H9 (cell line): ENCODE results near the gene KCNMA1. TPM values are rescaled to one million over a fixed set of nuclear protein-coding genes. Genes with fewer than 3 reads are reported as not detected.

Experiments
- DNase-seq: peaks from one replicate; pipeline ENCODE4 v3.0.0-alpha.2; 2017
- H2AFZ ChIP-seq: one replicate; pipeline ENCODE4 v1.6.1; 2013; ENCODE audit warnings: mild to moderate bottlenecking, low read length, control low read depth, moderate library complexity
- H2AK5ac ChIP-seq: 2 replicates; pipeline ENCODE4 v1.6.1; 2013; ENCODE audit warnings: low read length, control low read depth, mixed read lengths; ENCODE audit not compliant: insufficient read length
- H2BK120ac ChIP-seq: one replicate; pipeline ENCODE4 v1.6.1; 2013; ENCODE audit warnings: low read depth, mild to moderate bottlenecking, low read length, control low read depth, inconsistent platforms; ENCODE audit not compliant: poor library complexity, severe bottlenecking
- H2BK12ac ChIP-seq: 2 replicates; pipeline ENCODE4 v1.6.1; 2013; ENCODE audit warnings: low read length, control low read depth, mixed read lengths, low read depth; ENCODE audit not compliant: insufficient read length
- H2BK15ac ChIP-seq: 2 replicates; pipeline ENCODE4 v1.6.1; 2013; ENCODE audit warnings: low read depth, low read length, control low read depth
- H2BK20ac ChIP-seq: one replicate; pipeline ENCODE4 v1.6.1; 2013; ENCODE audit warnings: low read depth, mild to moderate bottlenecking, low read length, control low read depth, inconsistent platforms; ENCODE audit not compliant: poor library complexity, severe bottlenecking
- H2BK5ac ChIP-seq: 2 replicates; pipeline ENCODE4 v1.6.1; 2013; ENCODE audit warnings: low read length, control low read depth, mixed read lengths; ENCODE audit not compliant: insufficient read length
- H3K14ac ChIP-seq: 2 replicates; pipeline ENCODE4 v1.6.1; 2013; ENCODE audit warnings: low read length, control low read depth; ENCODE audit not compliant: insufficient read depth
- H3K18ac ChIP-seq: 2 replicates; pipeline ENCODE4 v1.6.1; 2013; ENCODE audit warnings: low read depth, mild to moderate bottlenecking, mixed read lengths, low read length, control low read depth; ENCODE audit not compliant: insufficient read length
- H3K23ac ChIP-seq: 2 replicates; pipeline ENCODE4 v1.6.1; 2013; ENCODE audit warnings: low read length, control low read depth, mixed read lengths, low read depth; ENCODE audit not compliant: insufficient read length
- H3K23me2 ChIP-seq: 2 replicates; pipeline ENCODE4 v1.6.1; 2013; ENCODE audit warnings: low read depth, mild to moderate bottlenecking, mixed read lengths, low read length, control low read depth; ENCODE audit not compliant: insufficient read length, poor library complexity, severe bottlenecking
- H3K27ac ChIP-seq: 2 replicates; pipeline ENCODE4 v1.5.1; 2013; ENCODE audit warnings: low read length, control low read depth, mixed read lengths, low read depth; ENCODE audit not compliant: insufficient read length
- H3K27me3 ChIP-seq: 2 replicates; pipeline ENCODE4 v1.6.1; 2013; ENCODE audit warnings: low read length, control low read depth, inconsistent platforms; ENCODE audit not compliant: insufficient read depth
- H3K4ac ChIP-seq: 2 replicates; pipeline ENCODE4 v1.6.1; 2013; ENCODE audit warnings: low read depth, mild to moderate bottlenecking, control low read depth, inconsistent platforms, low read length, moderate library complexity
- H3K4me1 ChIP-seq: 2 replicates; pipeline ENCODE4 v1.6.1; 2013; ENCODE audit warnings: low read length, control low read depth, inconsistent platforms; ENCODE audit not compliant: insufficient read depth
- H3K4me2 ChIP-seq: 2 replicates; pipeline ENCODE4 v1.6.1; 2013; ENCODE audit warnings: low read length, control low read depth, mixed read lengths; ENCODE audit not compliant: insufficient read length, insufficient read depth
- H3K56ac ChIP-seq: 2 replicates; pipeline ENCODE4 v1.6.1; 2013; ENCODE audit warnings: low read depth, mild to moderate bottlenecking, mixed read lengths, low read length, control low read depth; ENCODE audit not compliant: insufficient read length
- H3K79me1 ChIP-seq: 2 replicates; pipeline ENCODE4 v1.6.1; 2013; ENCODE audit warnings: low read depth, mild to moderate bottlenecking, moderate library complexity, low read length, control low read depth, inconsistent platforms; ENCODE audit not compliant: insufficient read depth, poor library complexity, severe bottlenecking
- H3K79me2 ChIP-seq: 2 replicates; pipeline ENCODE4 v1.6.1; 2013; ENCODE audit warnings: low read length, control low read depth, inconsistent platforms; ENCODE audit not compliant: insufficient read depth
- H3K9ac ChIP-seq: 2 replicates; pipeline ENCODE4 v1.6.1; 2013; ENCODE audit warnings: low read length, control low read depth, mixed read lengths; ENCODE audit not compliant: insufficient read length; ENCODE audit errors: extremely low read depth
- H3K9me3 ChIP-seq: one replicate; pipeline ENCODE4 v1.6.1; 2013; ENCODE audit warnings: low read depth, low read length, inconsistent platforms; ENCODE audit not compliant: control insufficient read depth
- H3T11ph ChIP-seq: one replicate; pipeline ENCODE4 v1.6.1; 2013; ENCODE audit warnings: mild to moderate bottlenecking, low read length, control low read depth, inconsistent platforms
- H4K20me1 ChIP-seq: one replicate; pipeline ENCODE4 v1.6.1; 2013; ENCODE audit not compliant: control insufficient read depth, insufficient read length, insufficient read depth
- H4K5ac ChIP-seq: 2 replicates; pipeline ENCODE4 v1.6.1; 2013; ENCODE audit warnings: low read depth, mild to moderate bottlenecking, mixed read lengths, low read length, control low read depth; ENCODE audit not compliant: insufficient read length
- H4K8ac ChIP-seq: replicated peaks from 2 replicates; pipeline ENCODE4 v1.6.1; 2013; ENCODE audit warnings: low read length, control low read depth, mixed read lengths, low read depth; ENCODE audit not compliant: insufficient read length
- H4K91ac ChIP-seq: 2 replicates; pipeline ENCODE4 v1.6.1; 2013; ENCODE audit warnings: low read depth, mild to moderate bottlenecking, moderate library complexity, mixed read lengths, low read length, control low read depth; ENCODE audit not compliant: insufficient read length
- H3K27ac Mint-ChIP-seq, 3 experiments: 2 replicates in 2 of 3; 3 replicates in 1 of 3; pipeline ENCODE4 v1.8.0; 2020 to 2021; ENCODE audit warnings: mixed read lengths in 3 of 3, mild to moderate bottlenecking in 1 of 3, moderate library complexity in 1 of 3
- H3K27me3 Mint-ChIP-seq: 2 replicates; pipeline ENCODE4 v1.8.0; 2021; ENCODE audit warnings: low read depth, mild to moderate bottlenecking, moderate library complexity, mixed read lengths
- H3K36me3 Mint-ChIP-seq, 3 experiments: 2 replicates in 2 of 3; 3 replicates in 1 of 3; pipeline ENCODE4 v1.8.0; 2020 to 2021; ENCODE audit warnings: low read depth in 3 of 3, mixed read lengths in 3 of 3; ENCODE audit not compliant: insufficient read depth in 1 of 3
- H3K4me1 Mint-ChIP-seq, 2 experiments: 2 replicates each; pipeline ENCODE4 v1.8.0; 2020; ENCODE audit warnings: mixed read lengths in 2 of 2
- H3K4me3 Mint-ChIP-seq, 2 experiments: 2 replicates in 1 of 2; 3 replicates in 1 of 2; pipeline ENCODE4 v1.8.0; 2020 to 2021; ENCODE audit warnings: mild to moderate bottlenecking in 2 of 2, mixed read lengths in 2 of 2, moderate library complexity in 1 of 2
- H3K9me3 Mint-ChIP-seq, 2 experiments: 2 replicates in 1 of 2; 3 replicates in 1 of 2; pipeline ENCODE4 v1.8.0; 2020; ENCODE audit warnings: mild to moderate bottlenecking in 2 of 2, mixed read lengths in 2 of 2, moderate library complexity in 1 of 2
- WGBS: extraction: QIAGEN DNeasy Blood & Tissue Kit; methylation state at CpG from one replicate; pipeline ENCODE4 v1.1.7; 2013; ENCODE audit warnings: missing lambda C conversion rate, low lambda C conversion rate, mixed read lengths; ENCODE audit not compliant: insufficient read length; ENCODE audit errors: extremely low coverage; 5-methylcytosine and 5-hydroxymethylcytosine counted together
- total RNA-seq: library from RNA; stranded (reverse); gene quantifications from 2 replicates; pipeline ENCODE4 v1.2.1, GENCODE V29; 2021
- TF ChIP-seq, protein P1 (sequence below): fragments of 200-600 bp; sonication (generic); conservative IDR thresholded peaks from 3 replicates; pipeline ENCODE4 v1.8.0; 2021; ENCODE audit warnings: antibody characterized with exemption, mild to moderate bottlenecking

Gene KCNMA1
- total RNA-seq, 1 experiment from 2014 or later, result 2.0 TPM

DNA sequence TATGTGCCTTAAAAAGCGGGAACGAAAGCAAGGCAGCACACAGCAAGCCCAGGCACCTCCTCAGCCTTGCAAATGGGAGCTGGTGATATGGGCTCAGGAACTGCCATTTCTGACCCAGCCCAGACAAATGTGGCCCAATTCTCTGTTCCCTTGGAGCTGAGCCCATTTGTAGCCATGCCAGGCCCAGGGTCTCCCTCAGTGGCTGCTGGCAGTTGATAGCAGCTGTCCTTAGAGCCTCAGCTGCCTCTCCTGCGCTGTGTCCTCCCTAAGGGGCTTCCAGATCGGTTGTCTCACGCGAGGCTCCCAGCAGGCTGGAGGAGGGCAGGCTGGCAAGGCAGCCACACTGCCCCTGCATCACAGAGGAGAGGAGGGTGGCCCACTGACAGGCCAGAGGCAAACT lies 275.8 kb downstream of the KCNMA1 start:
- H3K23ac ChIP-seq, result no peak overlapping the region

More for the DNA sequence above, 275.8 kb downstream of the KCNMA1 start:
- Histone ChIP-seq H3K4me1 (no peaks in the 10 kb centered on the region), H2BK20ac (no peak overlapping the region), H2AFZ (no peak overlapping the region), H3K4me2 (no peak overlapping the region), H2BK12ac (no peak overlapping the region), H3K56ac (no peak overlapping the region), H3K79me2 (no peaks in the 10 kb centered on the region), H3K14ac (no peak overlapping the region), H2BK5ac (no peak overlapping the region), H3K23me2 (no peaks in the 10 kb centered on the region), H4K91ac (no peak overlapping the region), H4K8ac (no peak overlapping the region), H3K79me1 (no peaks in the 10 kb centered on the region), H3K4ac (no peak overlapping the region), H4K20me1 (no peaks in the 10 kb centered on the region), H3K27me3 (no peaks in the 10 kb centered on the region), H3K27ac (no peak overlapping the region), H2BK120ac (no peak overlapping the region), H4K5ac (no peak overlapping the region), H3K18ac (no peak overlapping the region), H3T11ph (no peak overlapping the region), H2AK5ac (no peak overlapping the region), H2BK15ac (no peak overlapping the region), H3K9ac (no peak overlapping the region), H3K9me3 (no peaks in the 10 kb centered on the region)
- TF ChIP-seq, protein P1, sequence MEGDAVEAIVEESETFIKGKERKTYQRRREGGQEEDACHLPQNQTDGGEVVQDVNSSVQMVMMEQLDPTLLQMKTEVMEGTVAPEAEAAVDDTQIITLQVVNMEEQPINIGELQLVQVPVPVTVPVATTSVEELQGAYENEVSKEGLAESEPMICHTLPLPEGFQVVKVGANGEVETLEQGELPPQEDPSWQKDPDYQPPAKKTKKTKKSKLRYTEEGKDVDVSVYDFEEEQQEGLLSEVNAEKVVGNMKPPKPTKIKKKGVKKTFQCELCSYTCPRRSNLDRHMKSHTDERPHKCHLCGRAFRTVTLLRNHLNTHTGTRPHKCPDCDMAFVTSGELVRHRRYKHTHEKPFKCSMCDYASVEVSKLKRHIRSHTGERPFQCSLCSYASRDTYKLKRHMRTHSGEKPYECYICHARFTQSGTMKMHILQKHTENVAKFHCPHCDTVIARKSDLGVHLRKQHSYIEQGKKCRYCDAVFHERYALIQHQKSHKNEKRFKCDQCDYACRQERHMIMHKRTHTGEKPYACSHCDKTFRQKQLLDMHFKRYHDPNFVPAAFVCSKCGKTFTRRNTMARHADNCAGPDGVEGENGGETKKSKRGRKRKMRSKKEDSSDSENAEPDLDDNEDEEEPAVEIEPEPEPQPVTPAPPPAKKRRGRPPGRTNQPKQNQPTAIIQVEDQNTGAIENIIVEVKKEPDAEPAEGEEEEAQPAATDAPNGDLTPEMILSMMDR, result no peak
- peaks cover 2% of the 10 kb centered on the region; the same call in 1 of the 2 replicates for H3K27me3 Mint-ChIP-seq
- DNase-seq, result no peak
- H3K4me1 Mint-ChIP-seq, result peaks cover 0 to 2% of the 10 kb centered on the region in 2 experiments; a peak in 1 of 4 replicates
- H3K27ac Mint-ChIP-seq, result no peak overlapping the region
- H3K9me3 Mint-ChIP-seq, result no peaks in the 10 kb centered on the region; a peak in 1 of 5 replicates
- no CpG with 5 or more reads among the region's 6 CpGs for WGBS
- H3K36me3 Mint-ChIP-seq, result no peaks in the 10 kb centered on the region
- no peak overlapping the region for H3K4me3 Mint-ChIP-seq
